ENCODE data around the gene EHF. TPM values are rescaled to one million over a fixed set of nuclear protein-coding genes. Genes with fewer than 3 reads are reported as not detected.

EHF gene
- total and polyA plus RNA-seq, 4 donors = 8.9 to 144 (median 62.9) TPM

- no peak for ATAC-seq (ENCODE audit: insufficient read depth, low FRiP score)
- no peak for TF ChIP-seq CTCF (IDR thresholded peaks at IDR 0.05; ENCODE audit: control extremely low read depth, extremely low read depth)
- Histone ChIP-seq H3K4me3 (no peak overlapping the region), H3K27me3 (ENCODE audit: control insufficient read depth in 3 of 3, insufficient read depth in 3 of 3, low read length in 2 of 3) (no peaks in the 10 kb centered on the region), H3K27ac (ENCODE audit: low read depth in 1 of 2, low read length in 1 of 2) (no peak overlapping the region), H3K9ac (ENCODE audit: insufficient read depth in 1 of 2, low read length in 2 of 2) (no peak overlapping the region), H3K4me1 (ENCODE audit: control insufficient read depth in 5 of 5, insufficient read depth in 5 of 5, low read length in 5 of 5) (peaks cover 0 to 3% (median 0%) of the 10 kb centered on the region in 5 donors), H3K9me3 (ENCODE audit: control insufficient read depth in 4 of 4, insufficient read depth in 3 of 4, low read length in 3 of 4) (no peaks in the 10 kb centered on the region), H3K36me3 (ENCODE audit: control insufficient read depth in 4 of 4, insufficient read depth in 4 of 4, low read length in 4 of 4) (no peaks in the 10 kb centered on the region)
- no peak for DNase-seq
- 73 to 83% methylated on average over 9 of the region's 9 CpGs for WGBS, 2 donors
Observed at GRCh38 chr11:34623463-34623862, 2.6 kb downstream of the EHF start.

GRCh38 chr11:34624069-34624468 lies 3.2 kb downstream of the EHF start:
- peaks cover 0 to 3% (median 0%) of the 10 kb centered on the region in 5 donors for H3K4me1 ChIP-seq (ENCODE audit: control insufficient read depth in 5 of 5, insufficient read depth in 5 of 5, low read length in 5 of 5)
- H3K9me3 ChIP-seq (ENCODE audit: control insufficient read depth in 4 of 4, insufficient read depth in 3 of 4, low read length in 3 of 4) = no peaks in the 10 kb centered on the region
- TF ChIP-seq CTCF (IDR thresholded peaks at IDR 0.05; ENCODE audit: control extremely low read depth, extremely low read depth) = no peak
- H3K27me3 ChIP-seq (ENCODE audit: control insufficient read depth in 3 of 3, insufficient read depth in 3 of 3, low read length in 2 of 3) = no peaks in the 10 kb centered on the region
- H3K4me3 ChIP-seq = no peak overlapping the region
- DNase-seq (no peak), ATAC-seq (ENCODE audit: insufficient read depth, low FRiP score) (no peak)
- H3K9ac ChIP-seq (ENCODE audit: insufficient read depth in 1 of 2, low read length in 2 of 2) = no peak overlapping the region
- H3K36me3 ChIP-seq (ENCODE audit: control insufficient read depth in 4 of 4, insufficient read depth in 4 of 4, low read length in 4 of 4) = no peaks in the 10 kb centered on the region
- 73 to 89% methylated on average over 10 of the region's 10 CpGs for WGBS, 2 donors
- H3K27ac ChIP-seq (ENCODE audit: low read depth in 1 of 2, low read length in 1 of 2) = peak overlapping the region in 1 of 2 donors; percentile 69

GRCh38 chr11:34625576-34625975 lies 4.7 kb downstream of the EHF start:
- Histone ChIP-seq H3K36me3 (ENCODE audit: control insufficient read depth in 4 of 4, insufficient read depth in 4 of 4, low read length in 4 of 4) (no peaks in the 10 kb centered on the region), H3K4me3 (no peak overlapping the region), H3K27me3 (ENCODE audit: control insufficient read depth in 3 of 3, insufficient read depth in 3 of 3, low read length in 2 of 3) (no peaks in the 10 kb centered on the region), H3K9me3 (ENCODE audit: control insufficient read depth in 4 of 4, insufficient read depth in 3 of 4, low read length in 3 of 4) (no peaks in the 10 kb centered on the region), H3K27ac (ENCODE audit: low read depth in 1 of 2, low read length in 1 of 2) (peak overlapping the region in 1 of 2 donors; percentile 11), H3K9ac (ENCODE audit: insufficient read depth in 1 of 2, low read length in 2 of 2) (no peak overlapping the region), H3K4me1 (ENCODE audit: control insufficient read depth in 5 of 5, insufficient read depth in 5 of 5, low read length in 5 of 5) (peaks cover 0 to 3% (median 0%) of the 10 kb centered on the region in 5 donors)
- ATAC-seq (ENCODE audit: insufficient read depth, low FRiP score) = no peak
- no peak for TF ChIP-seq CTCF (IDR thresholded peaks at IDR 0.05; ENCODE audit: control extremely low read depth, extremely low read depth)
- 62 to 82% methylated on average over 4 of the region's 4 CpGs for whole genome bisulfite sequencing, 2 donors
- no peak for DNase-seq

- Histone ChIP-seq H3K27me3 (ENCODE audit: control insufficient read depth in 3 of 3, insufficient read depth in 3 of 3, low read length in 2 of 3) (no peaks in the 10 kb centered on the region), H3K9me3 (ENCODE audit: control insufficient read depth in 4 of 4, insufficient read depth in 3 of 4, low read length in 3 of 4) (no peaks in the 10 kb centered on the region), H3K4me3 (no peak overlapping the region), H3K4me1 (ENCODE audit: control insufficient read depth in 5 of 5, insufficient read depth in 5 of 5, low read length in 5 of 5) (peaks cover 0 to 1% (median 0%) of the 10 kb centered on the region in 5 donors), H3K36me3 (ENCODE audit: control insufficient read depth in 4 of 4, insufficient read depth in 4 of 4, low read length in 4 of 4) (no peaks in the 10 kb centered on the region), H3K9ac (ENCODE audit: insufficient read depth in 1 of 2, low read length in 2 of 2) (no peak overlapping the region), H3K27ac (ENCODE audit: low read depth in 1 of 2, low read length in 1 of 2) (no peak overlapping the region)
- ATAC-seq (ENCODE audit: insufficient read depth, low FRiP score) (no peak), DNase-seq (no peak)
- no peak for TF ChIP-seq CTCF (IDR thresholded peaks at IDR 0.05; ENCODE audit: control extremely low read depth, extremely low read depth)
Observed at GRCh38 chr11:34626393-34626792, 5.5 kb downstream of the EHF start.
